GM12874 (cell line): ENCODE data around the gene SRCAP.

Source experiments
- CTCF ChIP-seq: IDR thresholded peaks from 2 replicates; pipeline ENCODE4 v1.5.1; 2011; ENCODE audit warnings: low read depth, mild to moderate bottlenecking, control low read depth, low read length, moderate library complexity; ENCODE audit not compliant: insufficient read depth

Gene SRCAP

GRCh38 chr16:30698816-30699614, at the start of gene SRCAP:
TSS of gene SRCAP (plus strand) at chr16:30699171. CDS start at chr16:30700825, 1,654 bp downstream.
- no peak for TF ChIP-seq CTCF

GRCh38 chr16:30649725-30650368, 49.1 kb upstream of the SRCAP start:
- no peak for TF ChIP-seq CTCF

GRCh38 chr16:30650369-30651123, 48.4 kb upstream of the SRCAP start, which contains the start of gene PRR14:
TSS of gene PRR14 (plus strand) at chr16:30650960. CDS start at chr16:30651646, 686 bp downstream.
- no peak for TF ChIP-seq CTCF

DNA sequence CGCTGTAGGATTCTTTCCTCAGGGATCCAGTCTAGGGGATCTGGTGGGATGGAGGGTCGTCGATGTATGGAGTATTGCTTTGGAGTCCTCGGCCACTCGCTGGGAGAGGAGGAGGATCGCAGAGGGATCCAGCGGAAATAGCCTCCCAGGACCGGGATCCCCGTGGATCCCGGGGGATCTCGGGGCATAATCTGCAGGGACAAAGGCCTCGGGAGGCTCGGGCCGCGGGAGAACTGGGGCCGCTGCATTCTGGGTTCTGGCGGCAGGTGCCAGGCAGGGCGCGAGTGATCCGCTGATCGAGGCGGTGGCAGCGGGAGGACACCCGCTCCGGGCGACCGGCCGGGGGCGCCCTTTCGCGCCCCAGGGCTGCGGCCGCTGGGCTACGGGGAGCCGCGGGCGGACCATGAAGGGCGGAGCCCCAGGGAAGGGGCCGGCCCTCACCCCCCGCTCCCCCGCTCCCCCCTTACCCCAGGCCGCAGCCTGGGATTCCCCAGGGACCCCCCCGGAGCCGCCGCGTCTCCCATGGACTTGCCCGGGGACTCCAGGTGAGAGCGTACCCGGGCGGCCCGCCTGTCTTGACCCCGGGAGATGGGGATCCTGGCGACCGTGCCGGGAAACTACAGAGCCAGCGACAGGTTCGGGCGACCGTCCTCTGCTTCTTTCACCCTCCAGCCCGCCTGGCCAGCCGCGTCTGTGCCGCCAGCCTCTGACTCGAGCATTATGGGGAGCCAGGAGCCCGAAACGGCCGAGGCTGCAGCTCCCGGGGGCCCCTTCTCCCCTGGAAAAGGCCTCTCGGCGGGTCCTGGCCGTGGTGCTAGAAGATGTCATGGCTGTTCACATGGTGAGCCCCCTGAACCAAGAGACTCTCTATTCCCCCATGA, 47.6 kb upstream of the SRCAP start:
- peak; percentile 90 for TF ChIP-seq CTCF

DNA sequence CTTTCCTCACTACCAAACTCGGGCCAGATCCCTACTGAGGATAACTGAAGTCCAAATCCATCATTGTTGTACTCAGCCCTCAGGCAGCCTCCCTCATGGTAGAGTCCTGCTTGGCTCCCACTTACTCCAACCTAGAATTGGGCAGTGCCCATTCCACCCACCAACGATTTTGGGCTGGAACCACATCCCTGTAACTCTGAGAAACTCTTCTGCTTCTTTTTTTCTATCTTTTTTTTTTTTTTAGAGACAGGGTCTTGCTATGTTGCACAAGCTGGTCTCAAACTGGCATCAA, 47.0 kb upstream of the SRCAP start:
- TF ChIP-seq CTCF = no peak

GRCh38 chr16:30652718-30653117, 46.3 kb upstream of the SRCAP start:
- TF ChIP-seq CTCF = no peak

DNA sequence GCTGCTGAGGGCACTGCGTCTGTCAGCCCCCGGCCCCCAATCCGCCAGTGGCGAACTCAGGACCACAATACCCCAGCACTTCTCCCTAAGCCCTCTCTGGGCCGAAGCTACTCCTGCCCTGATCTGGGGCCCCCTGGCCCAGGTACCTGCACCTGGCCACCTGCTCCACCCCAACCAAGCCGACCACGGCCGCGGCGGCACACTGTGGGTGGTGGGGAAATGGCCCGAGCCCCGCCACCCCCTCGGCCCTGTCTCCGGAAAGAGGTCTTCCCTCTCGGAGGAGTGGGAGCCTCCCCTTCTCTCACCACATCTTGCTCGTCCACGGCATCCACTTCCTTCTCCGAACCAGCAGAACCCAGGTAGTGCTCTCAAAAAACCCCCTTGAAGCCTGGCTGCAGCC, 44.1 kb upstream of the SRCAP start:
- no peak for TF ChIP-seq CTCF
